ENCODE measurements around the gene MAL. TPM values are rescaled to one million over a fixed set of nuclear protein-coding genes. Genes with fewer than 3 reads are reported as not detected.

Gene MAL
- total RNA-seq, 1 donor from 2014 or later: 101 TPM

DNA sequence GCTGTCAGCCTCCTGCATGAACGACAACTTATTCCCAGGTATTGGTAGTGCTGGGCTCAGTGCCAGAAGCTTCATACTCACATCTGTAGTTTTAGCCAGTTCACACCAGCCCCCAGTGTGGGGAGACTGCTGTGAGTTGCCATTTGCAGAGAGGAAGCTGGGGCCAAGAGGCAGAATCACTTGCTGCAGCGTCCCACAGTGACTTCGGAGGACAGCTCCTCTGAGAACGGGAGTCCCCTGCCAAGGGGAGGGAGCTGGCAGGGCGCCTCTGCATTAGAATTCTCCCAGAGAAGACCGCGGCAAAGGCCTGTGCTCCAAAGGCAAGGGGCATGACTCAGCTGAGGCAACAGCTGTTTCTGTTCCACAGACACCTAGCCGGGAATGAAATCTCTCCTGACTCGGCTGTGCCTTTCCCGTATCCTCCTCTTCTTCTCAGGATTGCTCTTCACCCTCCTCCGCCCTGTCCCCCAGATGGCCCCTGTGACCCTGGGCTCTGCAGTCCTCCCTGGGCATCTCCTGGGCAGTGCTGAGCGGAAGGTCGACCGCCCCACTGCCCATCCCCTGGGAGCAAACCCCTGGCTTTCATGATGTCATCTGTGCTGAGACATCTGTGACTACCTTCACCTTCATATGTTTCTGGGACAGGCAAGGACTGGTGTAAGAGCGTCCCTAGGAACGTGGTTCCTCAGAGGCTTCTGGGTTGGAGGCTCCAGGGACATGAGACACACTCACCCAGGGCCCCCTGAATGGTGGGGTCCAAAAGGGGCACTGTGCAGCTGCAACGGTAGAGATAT is 18.0 kb downstream of the MAL start:
- Mint-ChIP-seq H3K9me3 (peaks cover 7% of the 10 kb centered on the region), H3K4me3 (ENCODE audit: low read depth) (no peak overlapping the region), H3K27me3 (ENCODE audit: low read depth) (no peaks in the 10 kb centered on the region), H3K27ac (no peak overlapping the region), H3K36me3 (ENCODE audit: low read depth) (peaks cover 46% of the 10 kb centered on the region), H3K4me1 (ENCODE audit: low read depth) (peaks cover 34% of the 10 kb centered on the region)
- DNase-seq (ENCODE audit: low spot score): no peak
- intact Hi-C loops (cut with micrococcal nuclease): no loop called here

- peaks cover 44% of the 10 kb centered on the region for H3K36me3 Mint-ChIP-seq (ENCODE audit: low read depth)
- H3K9me3 Mint-ChIP-seq: no peaks in the 10 kb centered on the region
- H3K4me1 Mint-ChIP-seq (ENCODE audit: low read depth): peaks cover 31% of the 10 kb centered on the region
- intact Hi-C loops (cut with micrococcal nuclease): no loop called here
- H3K27me3 Mint-ChIP-seq (ENCODE audit: low read depth): no peaks in the 10 kb centered on the region
- H3K27ac Mint-ChIP-seq: no peak overlapping the region
- DNase-seq (ENCODE audit: low spot score): no peak
- no peak overlapping the region for H3K4me3 Mint-ChIP-seq (ENCODE audit: low read depth)
These were observed 19.1 kb downstream of the MAL start for GRCh38 chr2:95044601-95045000.

- Mint-ChIP-seq H3K27ac (peak overlapping the region; percentile 64), H3K4me3 (ENCODE audit: low read depth) (no peak overlapping the region), H3K27me3 (ENCODE audit: low read depth) (no peaks in the 10 kb centered on the region), H3K9me3 (no peaks in the 10 kb centered on the region), H3K4me1 (ENCODE audit: low read depth) (peaks cover 41% of the 10 kb centered on the region), H3K36me3 (ENCODE audit: low read depth) (peaks cover 55% of the 10 kb centered on the region)
- intact Hi-C loops (cut with micrococcal nuclease): no loop called here
- no peak for DNase-seq (ENCODE audit: low spot score)
These were observed 21.0 kb downstream of the MAL start for GRCh38 chr2:95046371-95047112.

- Mint-ChIP-seq H3K4me1 (ENCODE audit: low read depth) (peaks cover 38% of the 10 kb centered on the region), H3K9me3 (no peaks in the 10 kb centered on the region), H3K27me3 (ENCODE audit: low read depth) (no peaks in the 10 kb centered on the region), H3K27ac (no peak overlapping the region), H3K36me3 (ENCODE audit: low read depth) (peaks cover 62% of the 10 kb centered on the region), H3K4me3 (ENCODE audit: low read depth) (no peak overlapping the region)
- intact Hi-C loops (cut with micrococcal nuclease): no loop called here
- no peak for DNase-seq (ENCODE audit: low spot score)
These were observed 22.4 kb downstream of the MAL start for GRCh38 chr2:95047629-95048510.

GRCh38 chr2:95048825-95049682 is 23.5 kb downstream of the MAL start:
- H3K9me3 Mint-ChIP-seq: no peaks in the 10 kb centered on the region
- H3K36me3 Mint-ChIP-seq (ENCODE audit: low read depth): peaks cover 69% of the 10 kb centered on the region
- H3K4me3 Mint-ChIP-seq (ENCODE audit: low read depth): no peak overlapping the region
- DNase-seq (ENCODE audit: low spot score): no peak
- H3K27me3 Mint-ChIP-seq (ENCODE audit: low read depth): no peaks in the 10 kb centered on the region
- peak overlapping the region; percentile 29 for H3K27ac Mint-ChIP-seq
- intact Hi-C loops (cut with micrococcal nuclease): no loop called here
- H3K4me1 Mint-ChIP-seq (ENCODE audit: low read depth): peaks cover 40% of the 10 kb centered on the region

DNA sequence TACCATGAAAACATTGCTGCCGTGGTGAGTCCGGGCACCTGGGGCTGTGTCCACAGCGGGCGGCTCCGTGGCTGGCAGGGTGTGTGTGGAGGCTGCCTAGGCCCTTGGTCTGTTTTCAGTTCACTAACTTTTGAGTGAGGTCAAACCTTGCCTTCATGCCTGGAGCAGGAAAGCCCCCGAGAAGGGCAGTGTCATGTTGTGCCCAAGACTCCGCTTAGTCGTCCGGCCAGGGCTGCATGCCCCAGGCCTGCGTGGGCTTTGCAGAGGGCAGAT is 24.1 kb downstream of the MAL start:
- Mint-ChIP-seq H3K27ac (no peak overlapping the region), H3K9me3 (no peaks in the 10 kb centered on the region), H3K27me3 (ENCODE audit: low read depth) (no peaks in the 10 kb centered on the region), H3K4me3 (ENCODE audit: low read depth) (no peak overlapping the region), H3K36me3 (ENCODE audit: low read depth) (peaks cover 68% of the 10 kb centered on the region), H3K4me1 (ENCODE audit: low read depth) (peaks cover 43% of the 10 kb centered on the region)
- intact Hi-C loops (cut with micrococcal nuclease): no loop called here
- no peak for DNase-seq (ENCODE audit: low spot score)

GRCh38 chr2:95049961-95050360 is 24.5 kb downstream of the MAL start:
- no peaks in the 10 kb centered on the region for H3K9me3 Mint-ChIP-seq
- peaks cover 65% of the 10 kb centered on the region for H3K36me3 Mint-ChIP-seq (ENCODE audit: low read depth)
- H3K27ac Mint-ChIP-seq: peak overlapping the region; percentile 90
- peaks cover 45% of the 10 kb centered on the region for H3K4me1 Mint-ChIP-seq (ENCODE audit: low read depth)
- intact Hi-C loops (cut with micrococcal nuclease): loop anchor here (1.0 kb wide), 1 partner anchor 25 kb away; no protein-coding TSS in a partner anchor
- DNase-seq (ENCODE audit: low spot score): no peak
- no peak overlapping the region for H3K4me3 Mint-ChIP-seq (ENCODE audit: low read depth)
- no peaks in the 10 kb centered on the region for H3K27me3 Mint-ChIP-seq (ENCODE audit: low read depth)

- Mint-ChIP-seq H3K9me3 (no peaks in the 10 kb centered on the region), H3K27me3 (ENCODE audit: low read depth) (no peaks in the 10 kb centered on the region), H3K4me3 (ENCODE audit: low read depth) (peak overlapping the region; percentile 19), H3K4me1 (ENCODE audit: low read depth) (peaks cover 49% of the 10 kb centered on the region), H3K36me3 (ENCODE audit: low read depth) (peaks cover 58% of the 10 kb centered on the region), H3K27ac (peak overlapping the region; percentile 90)
- intact Hi-C loops (cut with micrococcal nuclease): loop anchor here (1.0 kb wide), 2 partner anchors 24 to 25 kb away; no protein-coding TSS in a partner anchor
- DNase-seq (ENCODE audit: low spot score): no peak
These were observed 25.1 kb downstream of the MAL start for GRCh38 chr2:95050385-95051300.

DNA sequence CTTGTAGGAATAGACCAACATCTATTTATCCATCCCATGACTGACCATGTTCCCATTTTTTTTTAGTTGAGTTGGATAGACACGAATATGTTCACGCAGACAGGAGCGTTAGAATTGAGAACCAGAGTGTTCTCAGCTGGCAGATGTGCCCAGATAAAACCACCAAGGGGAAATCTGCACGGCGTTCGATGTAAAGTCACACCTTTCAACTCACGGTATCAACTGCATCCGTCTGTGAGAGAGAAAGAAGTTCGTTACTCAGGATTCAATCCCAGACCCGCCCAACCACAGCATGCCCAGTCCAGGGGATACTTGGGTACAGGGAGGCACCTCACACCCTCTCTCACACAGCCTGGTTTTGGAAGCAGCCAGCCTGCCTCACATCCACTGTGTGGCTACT is 26.1 kb downstream of the MAL start:
- Mint-ChIP-seq H3K4me3 (ENCODE audit: low read depth) (no peak overlapping the region), H3K36me3 (ENCODE audit: low read depth) (peaks cover 55% of the 10 kb centered on the region), H3K4me1 (ENCODE audit: low read depth) (peaks cover 49% of the 10 kb centered on the region), H3K9me3 (no peaks in the 10 kb centered on the region), H3K27ac (peak overlapping the region; percentile 90), H3K27me3 (ENCODE audit: low read depth) (no peaks in the 10 kb centered on the region)
- DNase-seq (ENCODE audit: low spot score): no peak
- intact Hi-C loops (cut with micrococcal nuclease): loop anchor here (1.0 kb wide), 1 partner anchor 25 kb away; no protein-coding TSS in a partner anchor

GRCh38 chr2:95052307-95052706 is 26.8 kb downstream of the MAL start:
- Mint-ChIP-seq H3K27ac (no peak overlapping the region), H3K9me3 (no peaks in the 10 kb centered on the region), H3K4me1 (ENCODE audit: low read depth) (peaks cover 46% of the 10 kb centered on the region), H3K36me3 (ENCODE audit: low read depth) (peaks cover 55% of the 10 kb centered on the region), H3K4me3 (ENCODE audit: low read depth) (no peak overlapping the region), H3K27me3 (ENCODE audit: low read depth) (no peaks in the 10 kb centered on the region)
- intact Hi-C loops (cut with micrococcal nuclease): no loop called here
- no peak for DNase-seq (ENCODE audit: low spot score)

- Mint-ChIP-seq H3K4me1 (ENCODE audit: low read depth) (peaks cover 46% of the 10 kb centered on the region), H3K27ac (no peak overlapping the region), H3K36me3 (ENCODE audit: low read depth) (peaks cover 55% of the 10 kb centered on the region), H3K27me3 (ENCODE audit: low read depth) (no peaks in the 10 kb centered on the region), H3K4me3 (ENCODE audit: low read depth) (no peak overlapping the region), H3K9me3 (no peaks in the 10 kb centered on the region)
- DNase-seq (ENCODE audit: low spot score): no peak
- intact Hi-C loops (cut with micrococcal nuclease): no loop called here
These were observed 27.4 kb downstream of the MAL start for GRCh38 chr2:95052804-95053479.
